Measurements from ENCODE around the gene DSCAM.

DNA sequence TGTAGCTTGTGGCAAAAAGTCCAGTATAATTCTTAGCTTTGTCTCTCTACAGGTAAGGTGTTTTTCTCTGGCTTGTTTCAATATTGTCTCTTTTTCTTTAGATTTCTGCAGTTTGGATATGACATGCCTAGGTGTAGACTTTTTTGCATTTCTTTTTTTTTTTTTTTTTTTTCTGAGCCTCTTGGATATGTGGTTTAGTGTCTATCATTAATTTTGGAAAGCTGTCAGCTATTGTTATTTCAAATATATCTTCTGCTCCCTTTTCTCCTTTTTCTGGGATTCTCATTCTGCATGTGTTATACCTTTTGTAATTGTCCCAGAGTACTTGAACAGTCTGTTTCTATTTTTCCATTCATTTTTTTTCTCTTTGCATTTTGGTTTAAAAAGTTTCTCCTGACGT is 243.2 kb downstream of the DSCAM start:
- TF ChIP-seq, protein P1, sequence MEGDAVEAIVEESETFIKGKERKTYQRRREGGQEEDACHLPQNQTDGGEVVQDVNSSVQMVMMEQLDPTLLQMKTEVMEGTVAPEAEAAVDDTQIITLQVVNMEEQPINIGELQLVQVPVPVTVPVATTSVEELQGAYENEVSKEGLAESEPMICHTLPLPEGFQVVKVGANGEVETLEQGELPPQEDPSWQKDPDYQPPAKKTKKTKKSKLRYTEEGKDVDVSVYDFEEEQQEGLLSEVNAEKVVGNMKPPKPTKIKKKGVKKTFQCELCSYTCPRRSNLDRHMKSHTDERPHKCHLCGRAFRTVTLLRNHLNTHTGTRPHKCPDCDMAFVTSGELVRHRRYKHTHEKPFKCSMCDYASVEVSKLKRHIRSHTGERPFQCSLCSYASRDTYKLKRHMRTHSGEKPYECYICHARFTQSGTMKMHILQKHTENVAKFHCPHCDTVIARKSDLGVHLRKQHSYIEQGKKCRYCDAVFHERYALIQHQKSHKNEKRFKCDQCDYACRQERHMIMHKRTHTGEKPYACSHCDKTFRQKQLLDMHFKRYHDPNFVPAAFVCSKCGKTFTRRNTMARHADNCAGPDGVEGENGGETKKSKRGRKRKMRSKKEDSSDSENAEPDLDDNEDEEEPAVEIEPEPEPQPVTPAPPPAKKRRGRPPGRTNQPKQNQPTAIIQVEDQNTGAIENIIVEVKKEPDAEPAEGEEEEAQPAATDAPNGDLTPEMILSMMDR (IDR thresholded peaks at IDR 0.05) = no peak
- TF ChIP-seq POLR2AphosphoS5 (IDR thresholded peaks at IDR 0.05) = no peak
- TF ChIP-seq EP300 (IDR thresholded peaks at IDR 0.05) = no peak
